Caco-2 (cell line): ENCODE data around the gene TSN. TPM values are rescaled to one million over a fixed set of nuclear protein-coding genes. Genes with fewer than 3 reads are reported as not detected.
A peak's percentile ranks its signal among the peaks of the same experiment; 100 is the strongest.

Experiments
- BruUV-seq: library from RNA; stranded (reverse); fragments of 400-500 nt; replicated peaks from 2 replicates; lab custom pipeline; 2021; lab: Mats Ljungman, UMichigan
- CTCF ChIA-PET: fragments of 300-600 bp; sonication (Branson Sonifier 250); formaldehyde crosslinking; loops from one replicate; lab custom pipeline; 2022; ENCODE audit warnings: antibody characterized with exemption; lab: Charles Lee
- POLR2A ChIA-PET: fragments of 300-600 bp; sonication (Branson Sonifier 250); formaldehyde crosslinking; loops from one replicate; lab custom pipeline; 2022; ENCODE audit warnings: antibody characterized with exemption; lab: Charles Lee
- DNase-seq, 2 experiments: peaks; one replicate each; pipeline versions ENCODE4 v3.0.0 to v3.0.0-alpha.2; 2020 to 2022
- H3K27me3 ChIP-seq: replicated peaks from 2 replicates; pipeline ENCODE4 v1.6.0; 2011; ENCODE audit warnings: low read length; ENCODE audit not compliant: control insufficient read depth, insufficient read depth
- H3K36me3 ChIP-seq: 2 replicates; pipeline ENCODE4 v1.5.1; 2011; ENCODE audit warnings: low read length; ENCODE audit not compliant: control insufficient read depth, insufficient read depth
- H3K4me1 ChIP-seq: fragments of 250-450 bp; sonication (Bioruptor Pico); 2 replicates; pipeline ENCODE4 v1.5.1; 2020; ENCODE audit warnings: mild to moderate bottlenecking
- H3K4me3 ChIP-seq: 2 replicates; pipeline ENCODE4 v1.5.1; 2011; ENCODE audit warnings: low read depth, mild to moderate bottlenecking, control low read depth, low read length
- H3K9me3 ChIP-seq: fragments of 250-450 bp; sonication (Bioruptor Pico); 2 replicates; pipeline ENCODE4 v1.5.1; 2020; ENCODE audit warnings: mild to moderate bottlenecking, moderate library complexity
- H3K27ac Mint-ChIP-seq: one replicate; pipeline ENCODE4 v1.8.0; 2022; ENCODE audit warnings: mixed read lengths; ENCODE audit not compliant: unreplicated experiment
- H3K27me3 Mint-ChIP-seq: one replicate; pipeline ENCODE4 v1.8.0; 2022; ENCODE audit warnings: mixed read lengths; ENCODE audit not compliant: insufficient read depth, unreplicated experiment
- H3K36me3 Mint-ChIP-seq: one replicate; pipeline ENCODE4 v1.8.0; 2022; ENCODE audit warnings: mild to moderate bottlenecking, mixed read lengths; ENCODE audit not compliant: insufficient read depth, unreplicated experiment
- H3K4me1 Mint-ChIP-seq: one replicate; pipeline ENCODE4 v1.8.0; 2022; ENCODE audit warnings: low read depth, mixed read lengths; ENCODE audit not compliant: unreplicated experiment
- H3K4me3 Mint-ChIP-seq: one replicate; pipeline ENCODE4 v1.8.0; 2022; ENCODE audit warnings: mild to moderate bottlenecking, moderate library complexity, mixed read lengths; ENCODE audit not compliant: unreplicated experiment
- H3K9me3 Mint-ChIP-seq: one replicate; pipeline ENCODE4 v1.8.0; 2022; ENCODE audit warnings: mixed read lengths; ENCODE audit not compliant: unreplicated experiment
- CTCF ChIP-seq, 2 experiments: fragments of 200-600 bp in 1 of 2; IDR thresholded peaks; 1 replicate in 1 of 2; 2 replicates in 1 of 2; pipeline versions ENCODE4 v1.5.1 to v1.8.0; 2011 to 2022; ENCODE audit warnings: antibody characterized with exemption in 1 of 2, control low read depth in 1 of 2, inconsistent platforms in 1 of 2, low read depth in 1 of 2, low read length in 1 of 2, mild to moderate bottlenecking in 1 of 2, moderate library complexity in 1 of 2; ENCODE audit not compliant: insufficient read depth in 1 of 2, severe bottlenecking in 1 of 2, unreplicated experiment in 1 of 2
- intact Hi-C: fragments of 100-400 bp; cut with micrococcal nuclease; formaldehyde crosslinking; loops from one replicate; pipeline ENCODE4 v1.10.0; 2022; ENCODE audit not compliant: unreplicated experiment
- total RNA-seq: library from RNA; stranded (reverse); gene quantifications from 2 replicates; pipeline ENCODE4 v1.2.3, GENCODE V29; 2022

TSN gene
- total RNA-seq, 1 experiment from 2014 or later: 125 TPM

GRCh38 chr2:121778741-121779487 lies 23.5 kb downstream of the TSN start:
- no peak for TF ChIP-seq CTCF (IDR thresholded peaks at IDR 0.05; ENCODE audit: insufficient read depth in 1 of 2, low read depth in 1 of 2, low read length in 1 of 2, severe bottlenecking in 1 of 2, unreplicated experiment in 1 of 2)
- peak; percentile 88 to 95 for DNase-seq
- Mint-ChIP-seq H3K4me3 (peak overlapping the region; percentile 71), H3K27ac (peak overlapping the region; percentile 93), H3K4me1 (peaks cover 31% of the 10 kb centered on the region), H3K36me3 (peaks cover 20% of the 10 kb centered on the region), H3K9me3 (no peaks in the 10 kb centered on the region), H3K27me3 (no peaks in the 10 kb centered on the region)
- Histone ChIP-seq H3K27me3 (no peaks in the 10 kb centered on the region), H3K36me3 (no peaks in the 10 kb centered on the region), H3K4me1 (peaks cover 46% of the 10 kb centered on the region), H3K9me3 (no peaks in the 10 kb centered on the region), H3K4me3 (peak overlapping the region; percentile 37)
- intact Hi-C loops: loop anchor here (1.0 to 5.0 kb wide), 5 partner anchors 11 to 248 kb away; partner anchors contain the start of genes NIFK, RNU4ATAC and TSN
- no TSS peak for BruUV-seq
- ChIA-PET CTCF (interaction anchor here (0.6 to 1.6 kb wide), 5 partner anchors 12 to 42 kb away, joined by 3 to 10 read pairs (median 5); partner anchors contain the start of genes NIFK and TSN), POLR2A (interaction anchor here (0.7 to 2.3 kb wide), 6 partner anchors 11 to 248 kb away, joined by 3 to 22 read pairs (median 8); partner anchors contain the start of genes NIFK, RNU4ATAC and TSN)

GRCh38 chr2:121783180-121783579 lies 27.7 kb downstream of the TSN start:
- no peaks in the 10 kb centered on the region for H3K9me3 Mint-ChIP-seq
- no peak for DNase-seq
- Histone ChIP-seq H3K9me3 (peaks cover 2% of the 10 kb centered on the region; the same call in 1 of the 2 replicates), H3K27me3 (no peaks in the 10 kb centered on the region), H3K36me3 (no peaks in the 10 kb centered on the region), H3K4me1 (peaks cover 30% of the 10 kb centered on the region), H3K4me3 (no peak overlapping the region)
- BruUV-seq: no TSS peak
- POLR2A ChIA-PET: no interaction called here
- H3K27me3 Mint-ChIP-seq: no peaks in the 10 kb centered on the region
- peaks cover 7% of the 10 kb centered on the region for H3K36me3 Mint-ChIP-seq
- CTCF ChIA-PET: no interaction called here
- no peak overlapping the region for H3K27ac Mint-ChIP-seq
- TF ChIP-seq CTCF (IDR thresholded peaks at IDR 0.05; ENCODE audit: insufficient read depth in 1 of 2, low read depth in 1 of 2, low read length in 1 of 2, severe bottlenecking in 1 of 2, unreplicated experiment in 1 of 2): no peak
- intact Hi-C loops: no loop called here
- peaks cover 14% of the 10 kb centered on the region for H3K4me1 Mint-ChIP-seq
- no peak overlapping the region for H3K4me3 Mint-ChIP-seq

GRCh38 chr2:121788685-121789084 lies 33.2 kb downstream of the TSN start:
- Mint-ChIP-seq H3K27me3 (no peaks in the 10 kb centered on the region), H3K9me3 (peaks cover 14% of the 10 kb centered on the region), H3K27ac (no peak overlapping the region), H3K36me3 (no peaks in the 10 kb centered on the region), H3K4me1 (peaks cover 30% of the 10 kb centered on the region), H3K4me3 (no peak overlapping the region)
- H3K4me3 ChIP-seq: no peak overlapping the region
- no peaks in the 10 kb centered on the region for H3K36me3 ChIP-seq
- peaks cover 8% of the 10 kb centered on the region; the same call in 1 of the 2 replicates for H3K9me3 ChIP-seq
- POLR2A ChIA-PET: no interaction called here
- no peaks in the 10 kb centered on the region for H3K27me3 ChIP-seq
- H3K4me1 ChIP-seq: peaks cover 33% of the 10 kb centered on the region
- no peak for DNase-seq
- intact Hi-C loops: no loop called here
- no peak for TF ChIP-seq CTCF (IDR thresholded peaks at IDR 0.05; ENCODE audit: insufficient read depth in 1 of 2, low read depth in 1 of 2, low read length in 1 of 2, severe bottlenecking in 1 of 2, unreplicated experiment in 1 of 2)
- BruUV-seq: no TSS peak
- CTCF ChIA-PET: no interaction called here
